Stimulated activated naive CD4-positive, alpha-beta T cell treated with Interleukin-2 at 50 U/mL for 16 hours (primary cell): ENCODE data around the gene RNF13.
"Not testable (repeated sequence)": the region's sequence is repeated elsewhere in the genome, so short reads cannot be mapped to it uniquely, and the experiment has no call there.

Experiments used
- DNase-seq: peaks from one replicate; lab custom pipeline; 2025; lab: John Stamatoyannopoulos, UW

RNF13 gene

DNA sequence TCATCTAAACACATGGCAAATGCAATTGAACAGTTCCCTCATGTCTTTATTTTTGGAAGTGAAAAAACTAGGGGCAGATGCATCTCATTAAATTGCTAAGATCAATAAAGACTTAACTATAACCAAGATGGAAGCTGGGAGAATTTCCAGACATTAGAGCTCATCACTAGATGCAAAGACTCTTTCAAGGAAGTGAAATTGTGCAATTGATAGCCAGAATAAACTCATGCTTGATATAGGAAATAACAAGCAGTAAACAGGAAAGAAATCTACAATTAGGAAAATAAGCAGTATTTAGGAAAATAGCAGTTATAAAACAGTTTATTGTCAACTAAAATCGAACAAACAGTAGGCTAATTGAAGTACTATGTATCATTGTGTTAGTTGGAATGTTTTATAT, 11.8 kb upstream of the RNF13 start:
- no peak for DNase-seq

DNA sequence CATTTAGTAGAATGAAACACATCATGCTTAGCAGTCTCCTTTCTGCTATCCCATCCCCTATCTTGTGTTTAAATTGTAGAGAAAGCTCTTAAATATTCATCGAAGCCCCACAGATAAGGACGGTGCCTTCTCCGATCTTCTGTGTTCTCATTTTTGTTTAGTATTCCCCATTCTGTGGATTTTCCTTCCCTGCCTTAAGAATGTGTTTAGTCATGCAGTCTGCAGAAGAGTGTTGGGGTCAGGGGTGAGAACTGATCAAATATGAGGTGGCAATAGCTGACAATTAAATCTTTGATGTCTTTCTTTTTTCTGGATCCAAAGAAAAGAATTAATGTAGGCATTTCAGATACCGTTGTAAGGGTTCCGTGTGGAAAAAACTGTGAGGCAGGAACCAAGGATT, 11.4 kb upstream of the RNF13 start:
- DNase-seq: no peak

DNA sequence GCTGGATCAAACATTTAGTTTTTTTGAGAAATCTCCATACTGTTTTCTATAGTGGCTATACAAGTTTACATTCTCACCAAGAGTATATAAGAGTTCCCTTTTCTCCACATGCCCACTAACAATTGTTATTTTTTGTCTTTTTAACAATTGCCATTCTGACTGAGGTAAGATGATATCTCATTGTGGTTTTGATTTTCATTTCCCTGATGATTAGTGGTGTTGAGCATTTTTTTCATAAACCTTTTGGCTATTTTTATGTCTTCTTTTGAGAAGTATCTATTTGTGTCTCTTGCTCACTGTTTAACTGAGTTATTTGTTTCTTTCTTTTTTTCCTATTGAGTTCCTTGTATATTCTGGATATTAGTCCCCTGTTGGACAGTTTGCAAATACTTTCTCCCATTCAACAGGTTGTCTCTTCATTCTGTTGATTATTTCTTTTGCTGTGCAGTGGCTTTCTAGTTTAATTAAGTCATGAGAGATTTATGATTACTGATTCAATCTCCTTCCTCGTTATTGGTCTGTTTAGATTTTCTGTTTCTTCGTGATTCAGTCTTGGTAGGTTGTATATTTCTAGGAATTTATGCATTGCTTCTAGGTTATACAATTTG, 6.7 kb upstream of the RNF13 start:
- DNase-seq: no peak

DNA sequence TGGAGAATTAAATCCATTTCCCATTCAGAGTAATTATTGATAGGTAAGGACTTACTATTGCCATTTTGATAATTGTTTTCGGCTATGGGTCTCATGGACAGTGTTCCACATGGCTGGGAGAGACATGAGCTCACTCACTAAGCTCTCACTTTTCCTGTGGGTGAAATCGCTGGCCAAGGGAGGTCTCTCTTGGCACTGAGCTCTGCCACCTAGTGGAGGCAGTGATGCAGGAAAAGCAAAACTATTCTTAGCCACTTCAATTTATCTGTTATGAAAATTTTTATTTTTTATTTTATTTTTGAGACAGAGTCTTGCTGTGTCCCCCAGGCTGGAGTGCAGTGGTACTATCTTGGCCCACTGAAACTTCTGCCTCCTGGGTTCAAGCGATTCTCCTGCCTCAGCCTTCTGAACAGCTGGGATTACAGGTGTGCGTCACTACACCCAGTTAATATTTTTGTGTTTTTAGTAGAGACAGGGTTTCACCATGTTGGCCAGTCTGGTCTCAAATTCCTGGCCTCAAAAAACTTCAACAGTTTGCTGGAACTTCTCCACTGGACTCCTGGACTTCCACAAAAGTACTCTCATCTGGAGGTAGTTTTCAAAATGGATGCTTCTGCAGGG, 4.7 kb upstream of the RNF13 start:
- peak; percentile 34 for DNase-seq

DNA sequence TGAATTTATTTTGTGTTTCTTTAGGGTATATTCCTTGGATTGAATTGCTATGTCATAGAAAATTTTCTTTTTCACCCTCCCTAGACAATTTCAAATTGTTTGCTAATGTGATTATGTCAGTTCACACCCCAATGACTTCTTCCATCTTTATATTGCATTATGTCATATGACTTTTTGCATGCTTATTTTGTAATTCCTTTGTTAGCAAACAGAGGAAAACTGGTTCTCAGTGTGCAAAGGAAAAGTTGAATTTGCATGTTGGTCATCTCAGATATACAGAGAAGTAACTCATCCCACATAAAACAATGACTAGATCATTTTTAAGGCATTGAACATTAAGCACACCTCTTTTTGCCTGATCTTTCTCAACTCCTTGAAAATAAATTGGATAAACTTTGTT, 3.3 kb upstream of the RNF13 start:
- no peak for DNase-seq

DNA sequence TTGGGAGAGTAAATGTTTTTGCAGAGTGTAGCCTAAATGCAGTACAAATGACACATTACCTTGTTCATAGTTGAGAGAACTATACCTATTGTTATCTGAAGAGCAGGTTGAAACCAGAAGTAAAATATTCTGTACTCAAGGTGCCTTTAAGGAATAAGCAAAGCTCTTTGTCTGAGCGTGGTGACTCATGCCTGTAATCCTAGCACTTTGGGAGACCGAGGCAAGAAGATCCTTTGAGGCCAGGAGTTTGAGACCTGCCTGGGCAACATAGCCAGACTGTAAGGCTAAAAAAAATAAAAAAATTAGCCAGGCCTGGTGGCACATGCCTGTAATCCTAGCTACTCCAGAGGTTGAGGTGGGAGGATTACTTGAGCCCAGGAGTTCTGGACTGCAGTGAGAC, 2.2 kb upstream of the RNF13 start:
- DNase-seq: no peak

DNA sequence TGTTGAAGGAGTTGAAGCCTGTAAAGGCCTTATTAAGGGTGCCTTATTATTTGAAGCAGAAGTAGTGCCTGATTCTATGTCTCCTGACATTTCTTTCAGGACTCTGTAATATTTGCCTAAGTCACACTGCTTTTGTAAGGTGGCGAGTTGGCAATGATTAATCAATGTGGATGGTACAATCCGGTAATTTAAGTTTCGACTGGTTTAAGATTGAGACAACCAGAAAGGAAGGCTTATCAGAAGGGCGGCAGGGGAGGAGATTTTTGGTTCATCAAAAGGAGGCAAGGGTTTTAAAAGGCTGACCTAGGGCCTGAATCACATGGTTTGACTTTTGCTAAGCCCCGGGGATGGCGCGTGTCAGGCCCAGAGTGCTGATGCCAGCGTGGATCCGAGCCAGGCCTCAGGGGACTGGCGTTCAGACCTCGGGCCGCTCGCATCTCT, 830 bp upstream of the RNF13 start:
- DNase-seq: no peak

DNA sequence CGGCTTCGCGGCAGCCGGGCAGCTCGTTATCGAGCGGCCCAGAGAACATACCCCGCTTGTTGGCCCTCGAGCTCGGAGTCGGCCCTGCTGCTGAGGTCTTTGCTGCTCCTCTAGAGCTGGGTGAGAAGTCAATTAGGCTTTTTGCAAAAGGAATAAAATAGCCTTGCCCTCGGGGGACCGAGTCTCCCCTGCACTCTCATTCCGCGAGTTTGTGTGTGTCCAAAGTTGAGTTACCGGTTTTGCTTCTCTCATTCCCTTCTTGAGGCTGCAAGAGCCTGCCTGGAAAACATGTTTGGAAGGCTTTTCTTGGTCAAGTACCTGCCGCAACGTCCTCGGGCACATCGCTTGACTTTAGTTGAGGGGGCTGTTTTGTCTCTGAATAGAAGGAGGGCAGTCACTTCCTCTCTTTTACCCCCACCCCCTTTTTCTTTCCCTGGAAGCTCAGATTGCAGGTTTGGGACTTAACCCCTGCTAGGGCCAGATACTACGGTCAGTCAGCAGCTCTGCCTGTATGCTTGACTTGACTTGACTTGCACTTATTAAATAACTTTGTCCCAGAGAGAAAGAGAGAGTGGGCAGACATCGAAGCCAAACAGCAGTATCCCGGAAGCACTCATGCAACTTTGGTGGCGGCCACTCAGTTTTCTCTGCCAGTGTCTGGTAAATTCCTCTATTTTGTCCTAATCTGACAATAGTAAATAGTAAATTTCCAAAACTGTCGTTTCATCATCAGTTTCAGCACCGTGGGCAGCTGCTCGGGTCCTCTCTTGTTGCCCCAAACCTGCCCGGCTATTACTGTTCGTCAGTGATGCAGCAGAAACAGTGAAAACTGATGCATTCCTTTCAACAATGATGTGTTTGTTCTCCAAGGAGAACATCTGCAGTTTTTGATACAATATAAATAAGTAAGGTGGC, 609 bp downstream of the RNF13 start:
- no peak for DNase-seq

DNA sequence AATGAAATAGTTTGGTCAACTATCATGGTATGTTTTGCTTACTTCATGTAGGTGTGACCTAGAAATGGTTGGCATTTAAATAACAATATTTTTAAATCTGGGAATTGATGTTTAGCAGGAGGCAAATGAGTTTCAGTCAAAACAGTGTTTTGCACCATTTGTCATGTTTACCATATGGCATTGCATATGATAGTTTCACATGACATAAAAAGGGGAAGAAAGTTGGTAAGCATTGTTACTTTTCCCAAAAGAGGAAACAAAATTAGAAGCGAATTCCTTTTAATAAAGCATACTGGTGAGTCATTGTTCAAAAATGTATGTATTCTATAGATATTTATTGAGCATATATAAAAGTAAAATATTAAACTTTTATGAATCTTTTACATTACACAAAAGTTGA, 2.3 kb downstream of the RNF13 start:
- DNase-seq: no peak

DNA sequence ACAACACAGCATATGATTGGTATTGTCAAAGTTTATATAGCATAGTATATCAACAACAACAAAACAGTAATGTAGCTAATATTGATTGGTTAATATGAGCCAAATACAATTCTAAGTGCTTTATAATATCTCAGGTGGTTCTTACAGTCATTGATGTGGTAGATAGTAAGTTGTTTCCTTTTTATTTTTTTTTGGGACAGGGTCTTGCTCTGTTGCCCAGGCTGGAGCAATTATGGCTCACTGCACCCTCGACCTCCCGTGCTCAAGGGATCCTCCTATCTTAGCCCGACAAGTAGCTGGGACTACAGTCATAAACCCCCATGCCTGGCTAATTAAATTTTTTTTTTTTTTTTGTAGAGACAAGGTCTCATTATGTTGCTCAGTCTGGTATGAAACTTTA, 2.7 kb downstream of the RNF13 start:
- DNase-seq: no peak

DNA sequence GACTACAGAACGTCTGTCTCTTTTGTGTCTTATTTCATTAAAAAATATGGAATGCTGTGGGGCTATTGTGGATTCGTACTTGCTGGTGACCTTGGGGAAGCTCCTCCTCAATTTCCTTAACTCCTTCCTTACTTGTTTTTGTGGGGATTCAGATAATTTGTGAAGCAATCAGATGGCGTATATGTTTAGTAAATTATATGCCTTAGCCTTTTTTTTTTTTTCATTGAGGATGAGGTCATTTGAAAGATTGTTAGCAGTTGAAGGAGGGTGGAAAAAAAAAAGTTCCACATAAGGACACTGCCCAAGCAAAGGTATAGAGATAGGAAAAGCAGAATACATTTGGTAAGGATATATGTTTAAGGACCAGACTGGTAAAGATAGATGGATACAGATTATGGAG, 3.3 kb downstream of the RNF13 start:
- no peak for DNase-seq

DNA sequence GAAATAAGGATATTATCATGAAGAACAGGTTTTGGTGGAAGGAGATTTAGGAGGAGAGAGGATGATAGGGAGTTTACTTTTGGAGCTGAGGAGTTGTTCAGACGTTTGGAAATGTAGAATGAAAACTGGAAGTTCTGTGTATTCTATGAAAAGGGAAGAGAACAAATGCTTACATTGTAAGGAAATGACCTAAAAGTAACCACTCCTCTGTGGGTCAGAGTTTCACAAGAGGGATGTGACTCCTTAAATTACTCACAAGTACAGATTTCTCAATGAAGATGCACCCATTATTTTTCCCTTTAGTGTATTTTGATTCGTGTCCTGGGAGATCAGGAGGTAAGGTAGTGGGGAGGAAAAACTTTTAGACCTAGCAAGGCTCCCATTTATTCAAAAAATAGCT, 4.0 kb downstream of the RNF13 start:
- no peak for DNase-seq

DNA sequence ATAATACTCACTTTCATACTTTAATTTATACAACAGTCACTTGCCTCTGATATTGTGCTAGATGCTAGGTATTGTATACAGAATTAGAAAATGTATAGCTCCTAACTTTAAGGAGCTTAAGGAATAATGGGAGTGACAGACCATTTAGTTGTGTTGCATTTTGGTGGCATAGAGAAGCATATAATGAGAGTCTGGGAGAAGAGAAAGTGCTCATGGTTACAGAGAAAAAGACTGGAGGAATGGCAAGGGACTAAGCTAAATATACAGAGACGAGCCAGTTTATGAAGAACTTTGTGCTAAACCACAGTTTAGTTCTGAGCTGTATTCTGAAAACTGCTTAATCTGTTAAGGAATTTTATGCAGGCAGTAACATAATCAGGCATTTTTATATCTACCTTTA, 6.4 kb downstream of the RNF13 start:
- DNase-seq: no peak

DNA sequence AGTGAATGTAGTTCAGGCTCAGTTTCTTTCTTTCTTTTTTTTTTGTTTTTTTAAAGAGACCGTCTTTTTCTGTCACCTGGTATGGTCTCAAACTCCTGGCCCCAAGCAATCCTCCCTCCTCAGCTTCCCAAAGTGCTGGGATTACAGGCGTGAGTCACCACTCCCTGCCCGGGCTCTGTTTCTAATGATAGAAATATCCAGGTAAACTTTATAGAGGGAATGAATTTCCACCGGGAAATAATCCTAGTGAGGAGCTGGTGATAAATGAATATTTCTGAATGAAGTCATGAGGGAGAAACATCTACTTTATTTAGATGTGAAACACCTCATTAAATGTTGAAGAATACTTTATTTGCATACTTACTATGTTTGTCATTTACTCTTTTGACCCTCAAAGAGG, 7.2 kb downstream of the RNF13 start:
- DNase-seq: no peak

DNA sequence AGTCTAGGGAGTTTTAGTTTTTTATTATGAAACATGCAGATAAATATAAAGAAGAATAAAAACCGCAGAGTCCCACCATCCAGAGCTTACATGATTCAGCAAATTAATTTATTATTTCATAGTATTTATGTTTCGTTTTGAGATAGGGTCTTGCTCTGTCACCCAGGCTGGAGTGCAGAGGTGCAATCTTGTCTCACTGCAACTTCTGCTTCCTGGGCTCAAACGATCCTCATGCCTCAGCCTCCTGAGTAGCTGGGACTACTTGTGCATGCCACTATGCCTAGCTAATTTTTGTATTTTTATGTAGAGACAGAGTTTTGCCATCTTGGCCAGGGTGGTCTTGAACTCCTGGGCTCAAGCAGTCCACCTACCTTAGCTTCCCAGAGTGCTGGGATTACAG, 13.6 kb downstream of the RNF13 start:
- DNase-seq: no peak

DNA sequence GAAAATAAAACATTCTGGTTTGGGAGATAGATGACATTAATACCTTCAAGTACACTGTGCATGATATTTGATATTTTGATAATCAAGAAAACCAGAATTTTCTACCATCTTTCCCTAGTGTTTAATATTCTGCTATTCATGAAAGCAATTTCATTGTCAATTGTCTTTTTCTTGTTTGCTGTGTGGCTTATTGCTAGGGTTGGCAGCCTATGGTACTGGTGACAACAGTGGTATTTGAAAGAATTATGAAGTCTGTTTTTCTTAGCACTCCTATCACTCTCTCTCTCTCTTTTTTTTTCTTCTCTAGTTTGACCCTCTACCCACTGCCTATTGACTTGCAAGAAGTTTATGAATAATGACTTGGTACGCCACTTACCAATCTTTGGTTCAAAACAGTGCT, 15.4 kb downstream of the RNF13 start:
- DNase-seq: no peak

DNA sequence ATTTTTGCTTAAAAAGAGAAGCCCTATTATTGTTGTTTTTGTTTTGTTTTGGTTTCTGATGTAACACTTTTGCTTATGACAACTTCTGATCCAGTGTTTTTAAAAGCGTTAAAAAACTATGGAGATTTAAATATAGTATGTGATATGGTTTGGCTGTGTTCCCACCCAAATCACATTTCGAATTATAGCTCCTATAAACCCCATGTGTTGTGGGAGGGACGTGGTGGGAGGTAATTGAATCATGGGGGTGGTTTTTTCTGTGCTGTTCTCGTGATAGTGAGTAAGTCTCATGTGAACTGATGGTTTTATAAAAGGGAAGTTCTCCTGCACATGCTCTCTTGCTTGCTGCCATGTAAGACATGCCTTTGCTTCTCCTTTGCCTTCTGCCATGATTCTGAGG, 16.6 kb downstream of the RNF13 start:
- not testable (repeated sequence) for DNase-seq

DNA sequence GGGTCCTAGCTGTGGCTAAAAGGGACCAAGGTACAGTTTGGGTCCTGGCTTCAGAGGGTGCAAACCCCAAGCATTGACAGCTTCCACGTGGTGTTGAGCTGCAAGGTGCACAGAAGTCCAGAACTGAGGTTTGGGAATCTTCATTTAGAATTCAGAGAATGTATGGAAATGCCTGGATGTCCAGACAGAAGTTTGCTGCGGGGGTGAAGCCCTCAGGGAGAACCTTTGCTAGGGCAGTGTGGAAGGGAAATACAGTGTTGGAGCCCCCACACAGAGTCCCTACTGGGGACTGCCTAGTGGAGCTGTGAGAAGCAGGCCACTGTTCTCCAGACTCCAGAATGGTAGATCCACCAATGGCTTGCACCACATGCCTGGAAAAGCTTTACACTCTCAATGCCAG, 17.9 kb downstream of the RNF13 start:
- DNase-seq: no peak

DNA sequence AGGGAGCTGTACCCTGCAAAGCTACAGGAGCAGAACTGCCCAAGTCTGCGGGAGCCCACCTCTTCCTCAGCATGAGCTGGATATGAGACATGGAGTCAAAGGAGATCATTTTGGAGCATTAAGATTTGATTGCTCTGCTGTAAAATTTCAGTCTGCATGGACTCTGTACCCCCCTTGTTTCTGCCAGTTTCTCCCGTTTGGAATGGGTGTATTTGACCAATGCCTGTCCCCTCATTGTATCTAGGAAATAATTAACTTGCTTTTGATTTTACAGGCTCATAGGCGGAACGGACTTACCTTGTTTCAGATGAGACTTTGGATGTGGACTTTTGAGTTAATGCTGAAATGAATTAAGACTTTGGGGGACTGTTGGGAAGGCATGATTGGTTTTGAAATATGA, 18.3 kb downstream of the RNF13 start:
- no peak for DNase-seq

DNA sequence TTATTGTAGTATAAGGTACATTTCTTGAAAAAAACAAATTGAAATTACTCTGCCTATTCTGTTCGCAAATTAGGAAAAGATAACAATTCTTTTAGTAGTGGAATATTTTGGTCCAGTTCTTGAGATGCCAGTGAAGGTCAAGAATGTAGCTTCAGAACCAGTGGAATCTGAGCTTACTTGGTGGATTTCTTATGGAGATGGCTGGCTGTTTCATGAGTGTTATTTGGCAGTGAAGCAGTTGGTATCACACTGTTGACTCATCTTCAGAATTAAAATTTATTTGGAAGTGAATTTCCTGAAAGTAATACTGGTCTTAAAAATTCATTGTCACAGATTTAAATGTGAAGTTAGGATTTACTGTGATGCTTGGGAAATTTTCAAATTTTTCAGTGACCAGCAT, 19.1 kb downstream of the RNF13 start:
- DNase-seq: no peak

DNA sequence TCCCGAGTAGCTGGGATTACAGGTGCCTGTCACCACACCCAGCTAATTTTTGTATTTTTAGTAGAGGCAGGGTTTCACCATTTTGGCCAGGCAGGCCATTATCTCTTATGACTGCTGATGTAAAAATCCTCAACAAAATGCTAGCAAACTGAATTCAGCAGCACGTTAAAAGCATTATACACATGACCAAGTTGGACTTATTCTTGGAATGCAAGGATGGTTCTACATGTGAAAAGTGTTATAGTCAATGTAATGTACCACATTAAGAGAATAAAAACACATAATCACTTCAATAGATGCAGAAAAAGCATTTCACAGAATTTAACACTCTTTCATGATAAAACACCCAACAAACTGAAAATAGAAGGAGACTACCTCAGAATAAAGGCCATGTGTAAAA, 20.2 kb downstream of the RNF13 start:
- no peak for DNase-seq

DNA sequence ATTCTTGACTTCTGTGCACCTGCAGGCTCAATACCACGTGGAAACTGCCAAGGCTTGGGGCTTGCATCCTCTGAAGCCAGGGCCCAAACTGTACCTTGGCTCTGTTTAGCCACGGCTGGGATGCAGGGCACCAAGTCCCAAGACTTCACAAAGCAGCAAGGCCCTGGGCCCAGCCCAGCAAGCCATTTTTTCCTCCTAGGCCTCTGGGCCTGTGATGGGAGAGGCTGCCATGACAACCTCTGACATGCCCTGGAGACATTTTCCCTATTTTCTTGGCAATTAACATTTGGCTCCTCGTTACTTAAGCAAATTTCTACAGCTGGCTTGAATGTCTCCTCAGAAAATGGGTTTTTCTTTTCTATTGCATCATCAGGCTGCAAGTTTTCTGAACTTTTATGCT, 25.5 kb downstream of the RNF13 start:
- not testable (repeated sequence) for DNase-seq

DNA sequence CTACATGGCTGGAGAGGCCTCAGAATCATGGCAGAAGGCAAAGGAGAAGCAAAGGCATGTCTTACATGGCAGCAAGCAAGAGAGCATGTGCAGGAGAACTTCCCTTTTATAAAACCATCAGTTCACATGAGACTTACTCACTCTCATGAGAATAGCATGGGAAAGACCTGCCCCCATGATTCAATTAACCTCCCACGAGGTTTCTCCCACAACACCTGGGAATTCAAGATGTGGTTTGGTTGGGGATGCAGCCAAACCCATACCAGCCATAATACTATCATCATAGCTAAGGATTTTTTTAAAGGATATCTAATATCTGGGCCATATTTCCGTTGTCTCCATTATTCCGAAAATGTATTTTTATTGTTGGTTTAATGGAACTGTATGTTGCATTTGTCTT, 26.5 kb downstream of the RNF13 start:
- not testable (repeated sequence) for DNase-seq
